ENCODE data around the gene ABI3BP.

Gene ABI3BP

GRCh38 chr3:100708644-100708988 lies 284.6 kb downstream of the ABI3BP start:
- H2AFZ ChIP-seq (ENCODE audit: low read depth, low read length): peak overlapping the region; percentile 61
- H3K9me3 ChIP-seq (ENCODE audit: low read length): no peaks in the 10 kb centered on the region
- H3K4me3 ChIP-seq (ENCODE audit: low read length): peak overlapping the region; percentile 61
- H3K4me1 ChIP-seq (ENCODE audit: insufficient read depth, low read length): peaks cover 5% of the 10 kb centered on the region
- H3K36me3 ChIP-seq (ENCODE audit: insufficient read depth, low read length): peaks cover 8% of the 10 kb centered on the region
- peaks cover 31% of the 10 kb centered on the region for H3K27me3 ChIP-seq (ENCODE audit: insufficient read depth, low read length)

GRCh38 chr3:100706365-100706764 lies 286.9 kb downstream of the ABI3BP start:
- Histone ChIP-seq H3K4me3 (ENCODE audit: low read length) (no peak overlapping the region), H2AFZ (ENCODE audit: low read depth, low read length) (no peak overlapping the region), H3K36me3 (ENCODE audit: insufficient read depth, low read length) (peaks cover 2% of the 10 kb centered on the region), H3K4me1 (ENCODE audit: insufficient read depth, low read length) (peaks cover 5% of the 10 kb centered on the region), H3K9me3 (ENCODE audit: low read length) (no peaks in the 10 kb centered on the region), H3K27me3 (ENCODE audit: insufficient read depth, low read length) (peaks cover 32% of the 10 kb centered on the region)

- H3K9me3 ChIP-seq (ENCODE audit: low read length): no peaks in the 10 kb centered on the region
- H2AFZ ChIP-seq (ENCODE audit: low read depth, low read length): no peak overlapping the region
- no peaks in the 10 kb centered on the region for H3K36me3 ChIP-seq (ENCODE audit: insufficient read depth, low read length)
- peaks cover 38% of the 10 kb centered on the region for H3K27me3 ChIP-seq (ENCODE audit: insufficient read depth, low read length)
- no peak overlapping the region for H3K4me3 ChIP-seq (ENCODE audit: low read length)
- peaks cover 3% of the 10 kb centered on the region for H3K4me1 ChIP-seq (ENCODE audit: insufficient read depth, low read length)
These were observed 289.4 kb downstream of the ABI3BP start for GRCh38 chr3:100703865-100704264.

DNA sequence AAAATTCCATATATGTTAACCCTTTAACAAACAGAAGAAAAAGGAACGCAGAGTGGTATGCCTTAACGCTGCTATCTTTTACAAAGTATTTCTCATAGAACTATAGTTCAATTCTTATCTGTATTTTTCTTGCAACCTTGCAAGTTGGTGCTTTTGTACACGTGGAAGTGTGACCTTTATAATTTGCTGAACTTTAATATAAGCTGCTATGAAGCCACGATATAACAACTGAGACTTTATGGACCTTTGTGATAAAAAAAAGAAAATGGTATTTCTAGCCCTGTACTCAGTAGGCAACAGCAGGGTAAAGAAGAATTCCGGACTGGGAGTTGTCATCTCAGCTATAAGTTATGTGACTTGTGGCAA lies 290.3 kb downstream of the ABI3BP start:
- no peaks in the 10 kb centered on the region for H3K9me3 ChIP-seq (ENCODE audit: low read length)
- no peaks in the 10 kb centered on the region for H3K36me3 ChIP-seq (ENCODE audit: insufficient read depth, low read length)
- no peak overlapping the region for H2AFZ ChIP-seq (ENCODE audit: low read depth, low read length)
- no peak overlapping the region for H3K4me3 ChIP-seq (ENCODE audit: low read length)
- H3K4me1 ChIP-seq (ENCODE audit: insufficient read depth, low read length): no peaks in the 10 kb centered on the region
- peaks cover 38% of the 10 kb centered on the region for H3K27me3 ChIP-seq (ENCODE audit: insufficient read depth, low read length)

DNA sequence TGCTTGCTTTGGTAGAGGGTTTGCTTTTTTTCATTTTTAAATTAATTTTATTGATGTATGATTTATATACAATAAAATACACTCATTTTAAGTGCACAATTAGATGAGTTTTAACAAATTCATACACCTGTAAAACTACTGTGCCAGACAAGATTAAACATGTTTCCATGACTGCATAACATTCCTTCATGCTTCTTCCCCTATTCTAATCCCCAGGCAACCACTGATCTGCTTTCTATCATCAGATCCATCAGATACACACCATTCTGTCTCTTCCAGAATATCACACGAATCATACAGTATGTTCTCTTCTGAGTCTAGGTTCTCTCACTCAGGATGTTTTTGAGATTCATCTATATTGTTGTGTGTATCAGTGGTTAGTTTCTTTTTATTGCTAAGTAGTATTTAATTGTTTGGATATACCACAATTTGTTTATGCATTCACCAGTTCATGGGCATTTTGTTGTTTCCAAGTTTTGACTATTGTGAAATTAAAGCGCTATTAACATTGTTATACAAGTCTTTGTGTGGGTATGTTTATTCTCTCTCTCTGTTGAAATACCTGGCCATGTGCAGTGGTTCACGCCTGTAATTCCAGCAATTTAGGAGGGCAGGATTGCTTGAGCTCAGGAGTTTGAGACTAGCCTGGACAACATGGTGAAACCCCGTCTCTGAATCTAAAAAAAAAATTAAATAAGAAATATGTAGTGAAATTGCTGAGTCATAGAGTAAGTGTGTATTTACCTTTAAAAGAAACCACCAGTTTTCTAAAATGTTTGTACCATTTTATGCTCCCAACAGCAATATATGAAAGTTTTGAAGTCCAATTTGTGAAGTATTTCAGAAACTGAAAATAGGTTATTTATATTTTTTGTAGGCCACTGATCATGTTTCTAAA lies 290.9 kb downstream of the ABI3BP start:
- Histone ChIP-seq H3K9me3 (ENCODE audit: low read length) (no peaks in the 10 kb centered on the region), H3K4me1 (ENCODE audit: insufficient read depth, low read length) (no peaks in the 10 kb centered on the region), H2AFZ (ENCODE audit: low read depth, low read length) (no peak overlapping the region), H3K4me3 (ENCODE audit: low read length) (no peak overlapping the region), H3K27me3 (ENCODE audit: insufficient read depth, low read length) (peaks cover 35% of the 10 kb centered on the region), H3K36me3 (ENCODE audit: insufficient read depth, low read length) (no peaks in the 10 kb centered on the region)

- H3K36me3 ChIP-seq (ENCODE audit: insufficient read depth, low read length): no peaks in the 10 kb centered on the region
- H3K4me3 ChIP-seq (ENCODE audit: low read length): no peak overlapping the region
- H3K4me1 ChIP-seq (ENCODE audit: insufficient read depth, low read length): no peaks in the 10 kb centered on the region
- H3K27me3 ChIP-seq (ENCODE audit: insufficient read depth, low read length): peaks cover 19% of the 10 kb centered on the region
- H3K9me3 ChIP-seq (ENCODE audit: low read length): no peaks in the 10 kb centered on the region
- H2AFZ ChIP-seq (ENCODE audit: low read depth, low read length): no peak overlapping the region
These were observed 292.5 kb downstream of the ABI3BP start for GRCh38 chr3:100700708-100701107.

Data from neuron (in vitro differentiated cells).